GM13976 (cell line): ENCODE measurements around the gene LRFN4.

Source experiments
- DNase-seq: peaks from one replicate; pipeline ENCODE4 v3.0.0; 2012; ENCODE audit warnings: low spot score
- CTCF ChIP-seq: IDR thresholded peaks from 2 replicates; pipeline ENCODE4 v1.5.1; 2012; ENCODE audit warnings: borderline replicate concordance, mild to moderate bottlenecking; ENCODE audit not compliant: insufficient read depth; ENCODE audit errors: extremely low read depth, missing control alignments, control extremely low read depth
- in situ Hi-C: fragments of 300-500 bp; cut with MboI; formaldehyde crosslinking; loops from one replicate; pipeline ENCODE4 v1.12.0; 2022; ENCODE audit warnings: low sequenced_read_pairs, mixed read lengths, inconsistent platforms; ENCODE audit not compliant: unreplicated experiment

LRFN4 gene

GRCh38 chr11:66867425-66868040, 10.7 kb downstream of the LRFN4 start:
- in situ Hi-C loops, result no loop called here
- no peak for TF ChIP-seq CTCF
- DNase-seq, result no peak

GRCh38 chr11:66868082-66868725, 11.3 kb downstream of the LRFN4 start:
- in situ Hi-C loops, result no loop called here
- no peak for DNase-seq
- TF ChIP-seq CTCF, result no peak

GRCh38 chr11:66868726-66869566, 12.1 kb downstream of the LRFN4 start:
- peak; percentile 78 for TF ChIP-seq CTCF
- in situ Hi-C loops, result no loop called here
- DNase-seq, result peak; percentile 96

- DNase-seq, result no peak
- no peak for TF ChIP-seq CTCF
- in situ Hi-C loops, result no loop called here
Observed at GRCh38 chr11:66869567-66869870, 12.7 kb downstream of the LRFN4 start.

- in situ Hi-C loops, result no loop called here
- TF ChIP-seq CTCF, result no peak
Observed at GRCh38 chr11:66870131-66870530, 13.3 kb downstream of the LRFN4 start.

GRCh38 chr11:66870616-66871520, 14.0 kb downstream of the LRFN4 start:
- no peak for TF ChIP-seq CTCF
- in situ Hi-C loops, result no loop called here
- DNase-seq, result no peak

More at GRCh38 chr11:66870131-66870530, 13.3 kb downstream of the LRFN4 start:
- no peak for DNase-seq
